ENCODE measurements around the gene HBD.

Gene HBD

GRCh38 chr11:5232821-5233220, 1.5 kb downstream of the HBD start:
- no peak for DNase-seq (ENCODE audit: low read depth in 2 of 2)

- no peak for DNase-seq (ENCODE audit: low read depth in 2 of 2)
Measured at GRCh38 chr11:5232176-5232575, 2.1 kb downstream of the HBD start.

GRCh38 chr11:5231111-5231510, 3.2 kb downstream of the HBD start:
- DNase-seq (ENCODE audit: low read depth in 2 of 2), result no peak

- no peak for DNase-seq (ENCODE audit: low read depth in 2 of 2)
Measured at GRCh38 chr11:5230266-5230665, 4.0 kb downstream of the HBD start.

- no peak for DNase-seq (ENCODE audit: low read depth in 2 of 2)
Measured at GRCh38 chr11:5229796-5230195, 4.5 kb downstream of the HBD start.

- no peak for DNase-seq (ENCODE audit: low read depth in 2 of 2)
Measured at GRCh38 chr11:5229356-5229755, 4.9 kb downstream of the HBD start.

- no peak for DNase-seq (ENCODE audit: low read depth in 2 of 2)
Measured at GRCh38 chr11:5228124-5228523, 6.2 kb downstream of the HBD start.

GRCh38 chr11:5227681-5228080, 6.6 kb downstream of the HBD start:
- no peak for DNase-seq (ENCODE audit: low read depth in 2 of 2)

- no peak for DNase-seq (ENCODE audit: low read depth in 2 of 2)
Measured at GRCh38 chr11:5226732-5227310, 7.5 kb downstream of the HBD start, which contains the start of gene HBB. Gene HBB (minus strand): TSS chr11:5227071. CDS start chr11:5227021, 50 bp downstream.

- no peak for DNase-seq (ENCODE audit: low read depth in 2 of 2)
Measured at GRCh38 chr11:5225480-5225871, 8.8 kb downstream of the HBD start.

- DNase-seq (ENCODE audit: low read depth in 2 of 2), result no peak
Measured at GRCh38 chr11:5224538-5225479, 9.5 kb downstream of the HBD start.

GRCh38 chr11:5223686-5224085, 10.6 kb downstream of the HBD start:
- DNase-seq (ENCODE audit: low read depth in 2 of 2), result no peak

- no peak for DNase-seq (ENCODE audit: low read depth in 2 of 2)
Measured at GRCh38 chr11:5223146-5223545, 11.1 kb downstream of the HBD start.

- no peak for DNase-seq (ENCODE audit: low read depth in 2 of 2)
Measured at GRCh38 chr11:5210376-5210885, 23.9 kb downstream of the HBD start.

GRCh38 chr11:5204787-5205186, 29.5 kb downstream of the HBD start:
- no peak for DNase-seq (ENCODE audit: low read depth in 2 of 2)

- no peak for DNase-seq (ENCODE audit: low read depth in 2 of 2)
Measured at GRCh38 chr11:5203366-5203765, 30.9 kb downstream of the HBD start.

- no peak for DNase-seq (ENCODE audit: low read depth in 2 of 2)
Measured at GRCh38 chr11:5200582-5200981, 33.7 kb downstream of the HBD start, which contains the start of gene OR51V1. Gene OR51V1 (minus strand): TSS chr11:5200682. CDS start chr11:5200682, 0 bp downstream.

GRCh38 chr11:5198285-5198684, 36.0 kb downstream of the HBD start:
- DNase-seq (ENCODE audit: low read depth in 2 of 2), result no peak

- no peak for DNase-seq (ENCODE audit: low read depth in 2 of 2)
Measured at GRCh38 chr11:5197536-5197935, 36.7 kb downstream of the HBD start.

- no peak for DNase-seq (ENCODE audit: low read depth in 2 of 2)
Measured at GRCh38 chr11:5196731-5197130, 37.6 kb downstream of the HBD start.

- DNase-seq (ENCODE audit: low read depth in 2 of 2), result no peak
Measured at GRCh38 chr11:5196067-5196466, 38.2 kb downstream of the HBD start.

- DNase-seq (ENCODE audit: low read depth in 2 of 2), result no peak
Measured at GRCh38 chr11:5192738-5193137, 41.5 kb downstream of the HBD start.

- DNase-seq (ENCODE audit: low read depth in 2 of 2), result no peak
Measured at GRCh38 chr11:5188201-5188600, 46.1 kb downstream of the HBD start.

All from stimulated activated CD8-positive, alpha-beta memory T cell treated with anti-CD3 and anti-CD28 coated beads, Interleukin-15, amount 100 ng/mL, for 48 hours (primary cell).